HFF-Myc (cell line): ENCODE data around the gene APOH.

Experiments
- DNase-seq: peaks from one replicate; pipeline ENCODE4 v3.0.0-alpha.2; 2011; ENCODE audit warnings: low read depth; ENCODE audit errors: extremely low read depth
- H3K4me3 ChIP-seq: replicated peaks from 2 replicates; pipeline ENCODE4 v1.5.1; 2011; ENCODE audit warnings: low read depth, mild to moderate bottlenecking, control low read depth, low read length
- TF ChIP-seq, protein P1 (sequence below): IDR thresholded peaks from 2 replicates; pipeline ENCODE4 v1.5.1; 2012; ENCODE audit warnings: mild to moderate bottlenecking, low read depth, low read length, control low read depth; ENCODE audit errors: missing control alignments

APOH gene

DNA sequence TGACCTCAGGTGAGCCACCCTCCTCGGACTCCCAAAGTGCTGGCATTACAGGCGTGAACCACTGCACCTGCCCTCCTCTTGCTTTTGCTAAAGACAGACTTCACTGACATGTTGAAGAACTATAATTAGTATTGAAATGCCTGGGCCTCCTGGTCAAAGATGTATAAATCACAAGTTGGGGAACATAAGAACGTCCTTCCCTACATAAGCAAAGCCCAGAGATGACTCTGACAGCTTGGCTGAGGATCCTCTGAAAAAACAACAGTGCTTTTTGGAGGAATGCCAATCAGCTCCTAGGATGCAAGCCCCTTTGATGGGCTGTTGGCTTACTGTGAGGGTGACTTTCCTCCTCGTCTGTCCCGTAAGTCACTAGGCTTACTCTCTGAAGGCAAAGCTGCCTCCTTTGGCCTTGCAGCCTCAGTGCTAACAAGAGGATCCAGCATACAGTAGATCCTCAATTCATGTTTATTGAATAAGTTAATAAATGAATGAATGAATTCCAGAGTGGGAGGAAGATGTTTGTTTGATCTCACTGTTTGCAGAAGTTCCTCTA is 6.3 kb downstream of the APOH start:
- no peak for DNase-seq
- TF ChIP-seq, protein P1, sequence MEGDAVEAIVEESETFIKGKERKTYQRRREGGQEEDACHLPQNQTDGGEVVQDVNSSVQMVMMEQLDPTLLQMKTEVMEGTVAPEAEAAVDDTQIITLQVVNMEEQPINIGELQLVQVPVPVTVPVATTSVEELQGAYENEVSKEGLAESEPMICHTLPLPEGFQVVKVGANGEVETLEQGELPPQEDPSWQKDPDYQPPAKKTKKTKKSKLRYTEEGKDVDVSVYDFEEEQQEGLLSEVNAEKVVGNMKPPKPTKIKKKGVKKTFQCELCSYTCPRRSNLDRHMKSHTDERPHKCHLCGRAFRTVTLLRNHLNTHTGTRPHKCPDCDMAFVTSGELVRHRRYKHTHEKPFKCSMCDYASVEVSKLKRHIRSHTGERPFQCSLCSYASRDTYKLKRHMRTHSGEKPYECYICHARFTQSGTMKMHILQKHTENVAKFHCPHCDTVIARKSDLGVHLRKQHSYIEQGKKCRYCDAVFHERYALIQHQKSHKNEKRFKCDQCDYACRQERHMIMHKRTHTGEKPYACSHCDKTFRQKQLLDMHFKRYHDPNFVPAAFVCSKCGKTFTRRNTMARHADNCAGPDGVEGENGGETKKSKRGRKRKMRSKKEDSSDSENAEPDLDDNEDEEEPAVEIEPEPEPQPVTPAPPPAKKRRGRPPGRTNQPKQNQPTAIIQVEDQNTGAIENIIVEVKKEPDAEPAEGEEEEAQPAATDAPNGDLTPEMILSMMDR = no peak
- no peak overlapping the region for H3K4me3 ChIP-seq

DNA sequence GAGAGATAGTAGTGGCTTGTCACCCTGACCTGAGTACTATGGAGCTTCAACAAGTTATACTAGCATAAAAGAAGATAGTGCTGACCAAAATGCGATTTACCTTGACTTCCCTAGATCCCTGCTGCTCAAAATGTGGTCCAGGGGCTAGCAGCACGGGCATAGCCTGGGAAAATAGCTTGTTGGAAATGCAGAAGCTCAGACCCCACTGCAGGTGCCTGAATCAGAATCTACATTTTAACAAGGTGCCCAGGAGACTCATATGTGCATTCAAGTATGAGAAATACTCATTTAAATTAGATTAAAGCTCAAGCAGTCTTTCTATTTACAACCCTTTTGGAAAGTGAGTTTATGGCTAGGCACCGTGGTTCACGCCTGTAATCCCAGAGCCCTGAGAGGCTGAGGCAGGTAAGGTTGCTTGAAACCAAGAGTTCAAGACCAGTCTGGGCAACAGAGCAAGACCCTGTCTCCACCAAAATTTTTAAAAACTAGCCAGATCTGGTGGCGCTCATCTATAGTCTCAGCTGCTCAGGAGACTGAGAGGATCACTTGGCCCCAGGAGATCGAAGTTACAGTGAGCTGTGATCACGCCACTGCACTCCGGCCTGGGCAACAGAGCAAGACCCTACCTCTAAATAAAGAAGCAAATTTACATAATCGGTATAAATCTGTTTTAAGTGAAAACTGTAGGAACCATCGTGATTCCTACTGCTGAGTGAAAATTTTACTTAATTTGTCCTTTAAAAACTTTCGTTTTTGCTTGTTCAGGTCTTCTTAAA is 7.3 kb downstream of the APOH start:
- TF ChIP-seq, protein P1 = no peak
- DNase-seq = no peak
- no peak overlapping the region for H3K4me3 ChIP-seq

DNA sequence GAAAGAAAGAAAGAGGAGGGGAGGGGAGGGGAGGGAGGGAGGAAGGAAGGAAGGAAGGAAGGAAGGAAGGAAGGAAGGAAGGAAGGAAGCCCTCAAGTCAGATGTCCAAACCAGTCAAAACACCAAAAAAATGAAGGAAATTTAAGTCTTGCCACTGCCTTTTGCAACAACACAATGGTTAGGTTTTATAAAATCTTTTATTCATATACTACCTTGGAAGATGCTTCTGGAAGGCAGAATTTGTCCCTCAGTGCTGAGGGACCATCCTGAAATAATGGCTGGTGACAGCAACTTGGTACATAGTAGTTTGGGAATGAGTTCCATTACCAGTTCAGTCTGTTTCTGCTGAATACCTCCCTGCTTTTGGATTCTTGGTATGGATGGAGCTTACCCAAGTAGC is 7.9 kb downstream of the APOH start:
- no peak overlapping the region for H3K4me3 ChIP-seq
- DNase-seq = no peak
- TF ChIP-seq, protein P1 = no peak

DNA sequence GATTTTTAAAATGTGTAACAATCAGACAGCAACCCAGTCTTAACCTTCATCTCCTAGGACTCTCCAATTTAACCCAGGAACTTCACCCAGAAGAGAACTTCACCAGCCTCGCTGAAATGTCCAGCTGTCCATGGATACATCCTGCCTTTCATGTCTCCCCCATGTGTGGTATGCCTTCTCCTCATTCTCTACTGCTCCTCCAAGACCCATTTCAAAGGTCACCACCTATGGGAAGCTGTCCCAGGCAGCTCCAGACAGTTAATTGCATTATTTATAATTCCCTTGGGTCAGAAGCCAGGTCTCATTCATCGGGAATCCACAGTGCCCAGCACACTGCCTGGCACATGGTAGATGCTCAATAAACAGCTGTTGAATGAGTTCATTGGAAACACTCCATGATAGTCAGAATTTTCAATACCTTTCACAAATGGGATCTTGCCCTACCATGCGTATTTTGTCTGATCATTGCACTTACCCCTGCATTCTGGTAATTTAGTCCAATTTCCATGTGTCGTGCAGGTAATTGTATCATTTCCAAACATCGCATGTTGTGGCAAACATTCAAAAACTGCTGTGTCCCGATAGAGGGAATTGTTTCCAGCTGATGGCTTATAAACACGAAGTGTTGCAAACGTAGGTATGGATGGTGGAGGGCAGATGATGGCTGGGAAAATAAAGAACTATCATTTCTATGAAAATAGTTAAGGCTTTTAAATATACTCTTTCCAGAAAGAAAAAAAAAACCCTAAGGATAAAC is 9.0 kb downstream of the APOH start:
- TF ChIP-seq, protein P1 = no peak
- no peak overlapping the region for H3K4me3 ChIP-seq
- no peak for DNase-seq

DNA sequence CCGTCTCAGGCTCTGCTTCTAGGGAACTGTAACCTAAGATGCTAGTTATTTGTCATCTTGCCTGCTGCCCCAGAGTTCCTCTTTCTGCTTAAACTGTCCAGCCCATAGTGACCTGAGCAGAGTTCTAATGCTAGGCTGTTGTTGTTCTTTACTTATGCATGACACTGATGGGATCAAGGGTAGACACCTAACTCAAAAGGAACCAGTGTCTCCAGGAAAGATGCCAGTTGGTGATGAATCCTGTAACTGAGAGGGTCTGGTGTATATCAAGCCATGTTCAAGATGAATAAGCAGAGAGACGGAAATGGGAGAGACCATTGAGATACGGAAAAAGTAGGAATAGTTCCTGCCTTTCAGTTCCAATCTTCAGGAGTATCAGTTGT is 13.7 kb downstream of the APOH start:
- no peak overlapping the region for H3K4me3 ChIP-seq
- TF ChIP-seq, protein P1 = no peak
- no peak for DNase-seq

DNA sequence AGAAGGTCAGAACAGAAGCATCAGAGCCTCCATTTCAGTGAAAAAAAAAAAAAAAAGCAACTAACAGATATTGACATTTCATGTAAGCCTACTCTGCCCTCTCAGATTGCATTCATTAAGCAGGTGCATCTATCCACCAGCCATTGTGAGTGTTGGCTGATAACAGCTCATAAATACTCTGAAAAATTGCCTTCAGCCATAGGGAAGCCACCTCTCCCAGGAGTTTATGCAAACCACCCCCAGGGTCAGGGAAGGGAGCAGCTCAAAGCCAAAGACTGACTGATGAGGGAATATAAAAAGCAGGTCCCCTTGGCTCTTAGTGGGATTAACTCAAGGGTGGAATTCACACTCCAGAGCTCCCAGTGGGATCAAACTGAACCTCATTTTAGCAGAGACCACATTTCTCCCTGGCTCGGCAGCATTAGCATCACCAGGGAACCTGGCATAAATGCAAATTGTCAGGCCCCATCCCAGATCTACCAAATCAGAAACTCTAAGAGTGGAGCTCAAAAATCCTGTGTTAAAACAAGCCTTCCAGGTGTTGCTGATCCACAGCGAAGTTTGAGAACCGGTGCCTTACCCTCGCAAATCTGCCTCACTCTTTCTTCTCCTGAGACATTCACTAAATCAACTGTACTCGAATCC is 14.2 kb downstream of the APOH start:
- DNase-seq = no peak
- H3K4me3 ChIP-seq = no peak overlapping the region
- TF ChIP-seq, protein P1 = no peak
